ENCODE measurements around the gene TECPR1. TPM values are rescaled to one million over a fixed set of nuclear protein-coding genes. Genes with fewer than 3 reads are reported as not detected.

The TECPR1 gene
- total and polyA plus RNA-seq, 2 experiments from 2014 or later, result 8.2 to 27.8 TPM

DNA sequence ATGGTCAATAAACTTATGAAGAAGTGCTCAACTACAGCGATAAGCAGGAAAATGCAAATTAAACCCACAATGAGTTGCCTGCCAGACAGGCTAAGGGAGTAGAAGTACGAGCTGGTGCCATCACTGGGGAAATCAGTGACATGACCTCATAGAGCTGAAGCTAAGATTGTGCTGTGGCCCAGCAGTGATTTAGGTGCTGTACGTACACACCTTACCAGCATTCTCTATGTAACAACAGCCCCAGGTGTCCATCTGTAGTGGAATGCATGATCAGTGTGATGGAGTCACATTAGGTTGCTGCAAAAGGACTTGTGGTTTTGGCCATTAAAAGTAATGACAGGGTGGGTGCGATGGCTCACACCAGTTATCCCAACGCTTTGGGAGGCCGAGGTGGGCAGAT, 5.7 kb upstream of the TECPR1 start:
- Histone ChIP-seq H3K27me3 (replicated peaks; ENCODE audit: insufficient read depth) (no peaks in the 10 kb centered on the region), H4K20me1 (ENCODE audit: insufficient read depth) (no peaks in the 10 kb centered on the region), H3K4me2 (ENCODE audit: unreplicated experiment) (no peak overlapping the region), H3K4me1 (ENCODE audit: insufficient read depth) (peaks cover 3% of the 10 kb centered on the region; the same call in 1 of the 2 replicates), H3K4me3 (no peak overlapping the region), H3F3A (ENCODE audit: insufficient read depth) (no peaks in the 10 kb centered on the region), H2AFZ (no peak overlapping the region), H3K36me3 (ENCODE audit: low read depth) (no peaks in the 10 kb centered on the region), H3K9me2 (ENCODE audit: insufficient read depth) (no peaks in the 10 kb centered on the region), H3K9me3 (ENCODE audit: low read depth) (no peaks in the 10 kb centered on the region), H3K9ac (no peak overlapping the region), H3K79me2 (ENCODE audit: insufficient read depth) (peaks cover 27% of the 10 kb centered on the region), H3K27ac (no peak overlapping the region)
- in situ Hi-C loops (cut with MboI), result no loop called here
- DNase-seq, result no peak
- no peak for TF ChIP-seq EZH2phosphoT487 (IDR thresholded peaks at IDR 0.05; ENCODE audit: insufficient read depth, low read depth)
- no peak for TF ChIP-seq EZH2 (IDR thresholded peaks at IDR 0.05; ENCODE audit: insufficient read depth, poor library complexity, severe bottlenecking)
- 94 to 95% methylated on average over 6 of the region's 6 CpGs for WGBS, 2 experiments (ENCODE audit: low coverage in 1 of 2, low lambda C conversion rate in 2 of 2, missing lambda C conversion rate in 2 of 2)

DNA sequence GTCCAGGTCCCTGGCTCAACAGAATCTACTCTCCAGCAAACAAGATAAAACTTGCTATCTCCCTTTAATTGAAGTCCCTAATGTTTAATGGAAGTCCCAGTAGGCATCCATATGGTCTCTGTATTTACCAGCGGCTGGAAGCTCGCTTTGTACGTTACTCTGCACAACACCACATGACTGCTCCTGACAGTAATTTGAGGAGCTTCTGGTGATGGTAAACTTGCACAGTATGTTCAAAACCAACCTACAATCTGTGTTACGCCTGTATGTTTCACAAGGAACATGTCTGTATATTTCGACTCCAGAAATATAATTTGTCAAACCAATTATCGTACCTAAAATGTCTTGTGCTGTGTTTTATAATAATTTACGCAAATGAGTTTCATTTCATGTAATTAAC, 4.4 kb upstream of the TECPR1 start:
- Histone ChIP-seq H2AFZ (no peak overlapping the region), H3K9me3 (ENCODE audit: low read depth) (no peaks in the 10 kb centered on the region), H3F3A (ENCODE audit: insufficient read depth) (no peaks in the 10 kb centered on the region), H3K27me3 (replicated peaks; ENCODE audit: insufficient read depth) (no peaks in the 10 kb centered on the region), H3K4me3 (no peak overlapping the region), H3K9me2 (ENCODE audit: insufficient read depth) (no peaks in the 10 kb centered on the region), H4K20me1 (ENCODE audit: insufficient read depth) (no peaks in the 10 kb centered on the region), H3K79me2 (ENCODE audit: insufficient read depth) (peaks cover 37% of the 10 kb centered on the region), H3K27ac (no peak overlapping the region), H3K4me2 (ENCODE audit: unreplicated experiment) (no peak overlapping the region), H3K36me3 (ENCODE audit: low read depth) (no peaks in the 10 kb centered on the region), H3K4me1 (ENCODE audit: insufficient read depth) (peaks cover 4% of the 10 kb centered on the region; the same call in 1 of the 2 replicates), H3K9ac (no peak overlapping the region)
- WGBS, 2 experiments (ENCODE audit: low coverage in 1 of 2, low lambda C conversion rate in 2 of 2, missing lambda C conversion rate in 2 of 2), result 90 to 91% methylated on average over 7 of the region's 7 CpGs
- in situ Hi-C loops (cut with MboI), result no loop called here
- TF ChIP-seq EZH2phosphoT487 (IDR thresholded peaks at IDR 0.05; ENCODE audit: insufficient read depth, low read depth), result no peak
- no peak for TF ChIP-seq EZH2 (IDR thresholded peaks at IDR 0.05; ENCODE audit: insufficient read depth, poor library complexity, severe bottlenecking)
- DNase-seq, result no peak

DNA sequence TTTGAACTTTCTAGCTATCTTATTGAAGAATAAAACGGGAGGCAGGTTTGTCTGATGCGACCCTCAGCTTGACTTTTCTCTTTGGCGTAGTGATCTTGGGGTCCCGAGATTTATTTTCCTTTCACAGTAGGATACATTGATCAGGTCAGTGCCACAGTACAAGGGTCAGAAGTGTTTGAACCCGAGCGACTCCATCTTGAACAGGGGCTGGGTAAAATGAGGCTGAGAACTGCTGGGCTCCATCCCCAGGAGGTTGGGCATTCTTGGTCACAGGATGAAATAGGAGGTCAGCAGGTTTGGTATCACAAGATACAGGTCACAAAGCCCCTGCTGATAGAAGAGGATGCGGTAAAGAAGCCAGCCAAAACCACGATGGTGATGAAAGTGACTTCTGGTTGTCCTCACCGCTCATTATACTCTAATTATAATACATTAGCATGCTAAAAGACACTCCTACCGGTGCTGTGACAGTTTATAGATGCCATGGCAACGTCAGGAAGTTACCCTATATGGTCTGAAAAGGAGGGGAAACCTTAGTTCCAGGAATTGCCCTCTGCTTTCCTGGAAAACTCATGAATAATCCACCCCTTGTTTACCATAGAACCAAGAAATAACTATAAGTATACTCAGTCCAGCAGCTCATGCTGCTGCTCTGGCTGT, 3.0 kb upstream of the TECPR1 start:
- no peaks in the 10 kb centered on the region for H3K9me2 ChIP-seq (ENCODE audit: insufficient read depth)
- no peak overlapping the region for H3K4me3 ChIP-seq
- H3K4me2 ChIP-seq (ENCODE audit: unreplicated experiment), result no peak overlapping the region
- no peaks in the 10 kb centered on the region for H4K20me1 ChIP-seq (ENCODE audit: insufficient read depth)
- 80% methylated on average over 11 of the region's 11 CpGs for WGBS, 2 experiments (ENCODE audit: low coverage in 1 of 2, low lambda C conversion rate in 2 of 2, missing lambda C conversion rate in 2 of 2)
- H3K27me3 ChIP-seq (replicated peaks; ENCODE audit: insufficient read depth), result no peaks in the 10 kb centered on the region
- TF ChIP-seq EZH2phosphoT487 (IDR thresholded peaks at IDR 0.05; ENCODE audit: insufficient read depth, low read depth), result no peak
- no peak for TF ChIP-seq EZH2 (IDR thresholded peaks at IDR 0.05; ENCODE audit: insufficient read depth, poor library complexity, severe bottlenecking)
- peaks cover 47% of the 10 kb centered on the region for H3K79me2 ChIP-seq (ENCODE audit: insufficient read depth)
- H3K27ac ChIP-seq, result no peak overlapping the region
- no peaks in the 10 kb centered on the region for H3K36me3 ChIP-seq (ENCODE audit: low read depth)
- H3K4me1 ChIP-seq (ENCODE audit: insufficient read depth), result peaks cover 4% of the 10 kb centered on the region; the same call in 1 of the 2 replicates
- H3K9me3 ChIP-seq (ENCODE audit: low read depth), result no peaks in the 10 kb centered on the region
- H2AFZ ChIP-seq, result no peak overlapping the region
- H3F3A ChIP-seq (ENCODE audit: insufficient read depth), result no peaks in the 10 kb centered on the region
- H3K9ac ChIP-seq, result no peak overlapping the region
- no peak for DNase-seq
- in situ Hi-C loops (cut with MboI), result no loop called here

DNA sequence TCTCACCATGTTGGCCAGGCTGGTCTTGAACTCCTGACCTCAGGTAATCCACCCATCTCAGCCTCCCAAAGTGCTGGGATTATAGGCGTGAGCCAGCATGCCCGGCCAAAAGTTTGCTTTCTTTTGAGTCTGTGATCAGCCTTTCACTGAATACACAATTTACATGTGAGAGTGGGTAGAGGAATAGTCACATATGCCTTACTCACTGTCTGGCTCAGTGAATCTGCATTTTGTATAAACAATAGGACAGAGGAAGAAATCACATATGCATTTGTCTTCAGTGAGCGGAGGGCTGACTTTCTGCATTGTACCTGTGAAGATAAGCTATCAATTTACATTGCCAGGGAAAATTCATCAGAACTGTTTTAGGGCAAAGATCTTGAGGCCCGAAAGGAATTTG, 2.5 kb upstream of the TECPR1 start:
- Histone ChIP-seq H4K20me1 (ENCODE audit: insufficient read depth) (no peaks in the 10 kb centered on the region), H3K27me3 (replicated peaks; ENCODE audit: insufficient read depth) (no peaks in the 10 kb centered on the region), H3K4me2 (ENCODE audit: unreplicated experiment) (no peak overlapping the region), H3K9me2 (ENCODE audit: insufficient read depth) (no peaks in the 10 kb centered on the region), H3F3A (ENCODE audit: insufficient read depth) (no peaks in the 10 kb centered on the region), H3K27ac (no peak overlapping the region), H2AFZ (no peak overlapping the region), H3K79me2 (ENCODE audit: insufficient read depth) (peaks cover 47% of the 10 kb centered on the region), H3K4me3 (no peak overlapping the region), H3K36me3 (ENCODE audit: low read depth) (no peaks in the 10 kb centered on the region), H3K4me1 (ENCODE audit: insufficient read depth) (peaks cover 4% of the 10 kb centered on the region; the same call in 1 of the 2 replicates), H3K9me3 (ENCODE audit: low read depth) (no peaks in the 10 kb centered on the region), H3K9ac (no peak overlapping the region)
- WGBS, 2 experiments (ENCODE audit: low coverage in 1 of 2, low lambda C conversion rate in 2 of 2, missing lambda C conversion rate in 2 of 2), result 96 to 98% methylated on average over 4 of the region's 4 CpGs
- in situ Hi-C loops (cut with MboI), result no loop called here
- TF ChIP-seq EZH2phosphoT487 (IDR thresholded peaks at IDR 0.05; ENCODE audit: insufficient read depth, low read depth) (no peak), EZH2 (IDR thresholded peaks at IDR 0.05; ENCODE audit: insufficient read depth, poor library complexity, severe bottlenecking) (no peak)
- DNase-seq, result no peak

Measured in GM23248 (cell line).